HG03432 (cell line): Measurements from ENCODE around the gene GLT1D1.

Source experiments
- ATAC-seq: cut with Tn5 transposase; IDR thresholded peaks from one replicate; pipeline ENCODE4 v1.9.1; 2021; ENCODE audit warnings: mild to moderate bottlenecking, moderate library complexity; ENCODE audit not compliant: unreplicated experiment

Gene GLT1D1

GRCh38 chr12:128909653-128910052, 56.4 kb downstream of the GLT1D1 start:
- no peak for ATAC-seq

GRCh38 chr12:128910629-128911028, 57.4 kb downstream of the GLT1D1 start:
- ATAC-seq = no peak

DNA sequence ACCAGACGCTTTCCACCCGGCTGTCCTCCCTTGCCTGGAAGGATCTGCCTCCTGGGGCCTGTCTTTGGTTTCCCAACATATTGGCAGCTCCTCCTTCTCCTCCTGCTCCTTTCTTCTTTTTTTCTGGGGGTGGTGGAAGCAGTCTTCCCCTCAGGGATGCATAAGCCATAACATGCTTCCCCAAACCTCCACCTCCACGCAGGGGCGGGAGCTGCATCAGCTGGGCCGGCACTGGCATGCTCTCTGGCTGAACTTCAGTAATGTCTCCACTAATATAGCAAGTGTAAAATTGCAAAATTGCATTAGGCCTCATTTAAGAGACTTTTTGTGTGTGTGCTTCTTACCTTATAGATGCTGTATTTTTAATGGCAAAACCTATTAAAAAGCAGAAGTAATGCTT, 58.6 kb downstream of the GLT1D1 start:
- no peak for ATAC-seq

DNA sequence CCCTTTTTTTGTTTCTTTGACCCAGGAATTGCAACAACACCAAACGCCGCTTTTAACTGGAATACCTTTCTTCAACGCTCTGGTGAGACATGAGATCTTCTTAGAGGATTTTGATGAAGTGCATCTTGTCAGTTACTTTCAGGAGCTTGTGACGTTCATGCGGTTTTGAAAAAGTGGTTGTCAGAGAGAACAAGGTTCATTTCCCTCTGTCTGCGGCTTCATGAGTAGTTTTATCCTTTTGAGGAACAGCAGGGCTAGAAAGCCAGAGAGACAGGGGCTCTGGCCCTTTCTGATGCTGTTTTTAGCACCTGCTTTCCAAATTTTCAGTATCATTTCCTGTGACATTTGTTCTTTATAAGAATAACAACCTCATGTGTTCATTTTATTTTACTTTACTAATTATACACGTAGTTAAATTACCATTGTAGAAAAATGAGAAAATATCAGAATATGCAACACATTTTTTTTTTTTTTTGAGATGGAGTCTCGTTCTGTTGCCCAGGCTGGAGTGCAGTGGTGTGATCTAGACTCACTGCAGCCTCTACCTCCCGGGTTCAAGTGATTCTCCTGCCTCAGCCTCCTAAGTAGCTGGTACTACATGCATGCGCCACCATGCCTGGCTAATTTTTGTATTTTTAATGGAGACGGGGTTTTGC, 61.8 kb downstream of the GLT1D1 start:
- peak; percentile 97 for ATAC-seq

- ATAC-seq = no peak
These were observed 63.1 kb downstream of the GLT1D1 start for GRCh38 chr12:128916425-128916824.

GRCh38 chr12:128918481-128919260, 65.4 kb downstream of the GLT1D1 start:
- ATAC-seq = no peak

DNA sequence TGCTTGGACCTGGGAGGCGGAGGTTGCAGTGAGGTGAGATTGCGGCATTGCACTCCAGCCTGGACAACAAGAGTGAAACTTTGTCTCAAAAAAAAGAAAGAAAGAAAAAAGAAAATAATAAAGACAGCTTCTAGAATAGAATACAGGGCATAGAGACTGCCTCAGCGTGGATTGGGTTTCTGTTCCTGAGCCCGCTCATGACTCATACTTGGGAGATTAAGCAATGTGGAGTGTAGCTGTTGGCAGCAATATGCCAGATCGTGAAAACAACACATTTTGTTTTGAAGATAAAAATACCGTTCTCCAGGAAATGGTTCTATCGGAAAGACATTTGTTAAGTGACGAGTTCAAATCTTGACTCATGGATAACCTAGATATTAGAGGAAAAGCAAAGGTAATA, 67.2 kb downstream of the GLT1D1 start:
- ATAC-seq = no peak

- ATAC-seq = no peak
These were observed 75.1 kb downstream of the GLT1D1 start for GRCh38 chr12:128928361-128928760.

GRCh38 chr12:128929057-128929456, 75.8 kb downstream of the GLT1D1 start:
- ATAC-seq = no peak

GRCh38 chr12:128930606-128931005, 77.3 kb downstream of the GLT1D1 start:
- no peak for ATAC-seq

GRCh38 chr12:128932521-128932920, 79.2 kb downstream of the GLT1D1 start:
- ATAC-seq = no peak

GRCh38 chr12:128933039-128933438, 79.8 kb downstream of the GLT1D1 start:
- no peak for ATAC-seq

- no peak for ATAC-seq
These were observed 80.6 kb downstream of the GLT1D1 start for GRCh38 chr12:128933926-128934325.

GRCh38 chr12:128938886-128939285, 85.6 kb downstream of the GLT1D1 start:
- no peak for ATAC-seq

- ATAC-seq = no peak
These were observed 87.0 kb downstream of the GLT1D1 start for GRCh38 chr12:128940090-128940888.

GRCh38 chr12:128940974-128941373, 87.7 kb downstream of the GLT1D1 start:
- ATAC-seq = no peak

- no peak for ATAC-seq
These were observed 89.7 kb downstream of the GLT1D1 start for GRCh38 chr12:128942960-128943477.

DNA sequence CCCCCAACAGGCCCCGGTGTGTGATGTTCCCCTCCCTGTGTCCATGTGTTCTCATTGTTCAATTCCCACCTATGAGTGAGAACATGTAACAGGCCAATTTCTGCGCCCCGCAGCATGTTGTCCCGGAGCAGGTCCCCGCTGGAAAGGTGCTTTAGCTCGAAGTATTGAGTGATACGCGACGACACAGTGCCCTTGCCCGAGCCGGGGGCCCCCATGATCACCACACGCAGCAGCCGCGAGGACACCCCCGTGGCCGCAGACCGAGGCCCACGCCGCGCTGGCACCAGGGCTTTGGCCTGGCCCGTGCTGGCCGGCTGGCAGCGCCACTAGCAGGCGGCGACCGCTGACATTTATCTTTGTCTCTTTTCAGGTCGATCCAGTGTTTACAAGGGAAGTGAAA, 91.7 kb downstream of the GLT1D1 start:
- ATAC-seq = no peak

DNA sequence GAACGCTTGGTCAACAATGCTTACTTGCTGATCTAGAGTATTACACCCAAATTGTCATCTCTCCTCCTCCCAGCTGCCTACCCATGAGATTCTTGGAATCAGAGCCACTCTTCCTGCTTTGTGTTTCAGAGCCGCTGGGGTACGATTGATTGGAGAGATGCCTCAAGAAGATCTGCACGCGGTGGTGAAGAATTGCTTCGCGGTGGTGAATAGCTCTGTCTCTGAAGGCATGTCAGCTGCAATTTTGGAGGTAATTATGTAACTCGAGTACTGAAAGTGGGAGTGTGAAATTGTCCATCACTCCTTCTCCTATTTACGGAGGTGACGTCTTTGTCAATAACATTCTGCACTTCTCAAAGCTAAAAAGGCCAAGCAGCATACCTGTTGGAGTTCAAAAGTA, 93.9 kb downstream of the GLT1D1 start:
- no peak for ATAC-seq

GRCh38 chr12:128949086-128949485, 95.8 kb downstream of the GLT1D1 start:
- no peak for ATAC-seq

DNA sequence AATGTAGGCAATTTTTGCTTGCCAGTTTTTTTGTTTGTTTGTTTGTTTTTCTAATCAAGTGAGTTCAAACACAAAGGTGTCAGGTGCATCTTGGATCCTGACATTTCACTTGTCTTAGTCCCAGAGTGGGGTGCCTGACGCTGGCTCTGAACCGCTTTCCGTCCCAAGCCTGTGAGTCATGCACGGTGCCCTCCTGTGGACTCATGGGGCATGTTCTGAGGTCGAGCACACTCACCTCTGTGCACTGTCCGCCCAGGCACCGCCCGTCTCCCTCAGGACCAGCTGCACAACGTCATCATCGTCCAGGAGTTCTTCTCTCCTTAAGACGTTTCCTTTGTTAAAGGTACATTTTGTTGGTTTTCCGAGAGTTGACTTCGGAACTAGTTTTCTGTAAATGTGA, 98.2 kb downstream of the GLT1D1 start:
- no peak for ATAC-seq
